Activated CD4-positive, alpha-beta T cell treated with anti-CD3 and anti-CD28 coated beads for 24 hours (primary cell): ENCODE results near the gene CPT1A.

Experiments used
- DNase-seq, 2 donors: peaks; one replicate each; pipeline ENCODE4 v3.0.0-alpha.2; 2020; ENCODE audit warnings: low read depth in 2 of 2

CPT1A gene

GRCh38 chr11:68854273-68854958 lies 12.7 kb upstream of the CPT1A start:
- no peak for DNase-seq

GRCh38 chr11:68852628-68853027 lies 10.9 kb upstream of the CPT1A start:
- no peak for DNase-seq

- DNase-seq, result no peak
Measured at GRCh38 chr11:68848429-68848828, 6.7 kb upstream of the CPT1A start.

GRCh38 chr11:68847395-68847794 lies 5.7 kb upstream of the CPT1A start:
- no peak for DNase-seq

- no peak for DNase-seq
Measured at GRCh38 chr11:68845351-68846002, 3.8 kb upstream of the CPT1A start.

GRCh38 chr11:68844801-68845200 lies 3.1 kb upstream of the CPT1A start:
- no peak for DNase-seq

- DNase-seq, result no peak
Measured at GRCh38 chr11:68844376-68844775, 2.7 kb upstream of the CPT1A start.

GRCh38 chr11:68843703-68844312 lies 2.1 kb upstream of the CPT1A start:
- peak; percentile 52 to 63 for DNase-seq

- DNase-seq, result no peak
Measured at GRCh38 chr11:68843052-68843561, 1.4 kb upstream of the CPT1A start.

GRCh38 chr11:68842427-68843051 lies 823 bp upstream of the CPT1A start:
- no peak for DNase-seq

- DNase-seq, result no peak
Measured at GRCh38 chr11:68840661-68841653, 759 bp downstream of the CPT1A start.

GRCh38 chr11:68839911-68840641 lies 1.6 kb downstream of the CPT1A start:
- no peak for DNase-seq

GRCh38 chr11:68839054-68839865 lies 2.5 kb downstream of the CPT1A start:
- DNase-seq, result peak; percentile 92 to 95

- no peak for DNase-seq
Measured at GRCh38 chr11:68838572-68838964, 3.1 kb downstream of the CPT1A start.

- no peak for DNase-seq
Measured at GRCh38 chr11:68837583-68838571, 3.8 kb downstream of the CPT1A start.

- DNase-seq, result no peak
Measured at GRCh38 chr11:68835749-68836148, 6.0 kb downstream of the CPT1A start.

GRCh38 chr11:68835328-68835727 lies 6.4 kb downstream of the CPT1A start:
- no peak for DNase-seq

GRCh38 chr11:68832476-68833181 lies 9.1 kb downstream of the CPT1A start:
- DNase-seq, result no peak
